HG03139 (cell line): ENCODE data around the gene VPS37C.
"Not testable (repeated sequence)": the region's sequence is repeated elsewhere in the genome, so short reads cannot be mapped to it uniquely, and the experiment has no call there.

Experiments used
- ATAC-seq: cut with Tn5 transposase; IDR thresholded peaks from one replicate; pipeline ENCODE4 v1.9.1; 2021; ENCODE audit not compliant: unreplicated experiment

VPS37C gene

GRCh38 chr11:61161190-61162091, at the start of gene VPS37C:
Gene VPS37C (minus strand): TSS chr11:61161426. CDS start chr11:61138829, 22,597 bp downstream.
- peak; percentile 73 for ATAC-seq

GRCh38 chr11:61210629-61211028, 49.4 kb upstream of the VPS37C start:
- not testable (repeated sequence) for ATAC-seq

- ATAC-seq: not testable (repeated sequence)
Measured at GRCh38 chr11:61207636-61208310, 46.5 kb upstream of the VPS37C start.

GRCh38 chr11:61204502-61205059, 43.4 kb upstream of the VPS37C start:
- ATAC-seq: not testable (repeated sequence)

GRCh38 chr11:61203873-61204272, 42.6 kb upstream of the VPS37C start:
- ATAC-seq: not testable (repeated sequence)

- ATAC-seq: not testable (repeated sequence)
Measured at GRCh38 chr11:61202950-61203746, 41.9 kb upstream of the VPS37C start, which contains the start of gene PGA3. Gene PGA3 (plus strand): TSS chr11:61203515. CDS start chr11:61203565, 50 bp downstream.

GRCh38 chr11:61201476-61201875, 40.2 kb upstream of the VPS37C start:
- no peak for ATAC-seq

- no peak for ATAC-seq
Measured at GRCh38 chr11:61198948-61199523, 37.8 kb upstream of the VPS37C start.

GRCh38 chr11:61198361-61198760, 37.1 kb upstream of the VPS37C start:
- ATAC-seq: no peak

GRCh38 chr11:61195719-61196118, 34.5 kb upstream of the VPS37C start:
- ATAC-seq: no peak

- no peak for ATAC-seq
Measured at GRCh38 chr11:61194981-61195695, 33.9 kb upstream of the VPS37C start.

- ATAC-seq: no peak
Measured at GRCh38 chr11:61194169-61194671, 33.0 kb upstream of the VPS37C start.

- ATAC-seq: no peak
Measured at GRCh38 chr11:61193596-61193995, 32.4 kb upstream of the VPS37C start.

GRCh38 chr11:61189933-61190332, 28.7 kb upstream of the VPS37C start:
- ATAC-seq: no peak

GRCh38 chr11:61187505-61188130, 26.4 kb upstream of the VPS37C start:
- ATAC-seq: no peak

- no peak for ATAC-seq
Measured at GRCh38 chr11:61186504-61186903, 25.3 kb upstream of the VPS37C start.

- ATAC-seq: no peak
Measured at GRCh38 chr11:61183645-61184044, 22.4 kb upstream of the VPS37C start.

GRCh38 chr11:61181489-61181888, 20.3 kb upstream of the VPS37C start:
- no peak for ATAC-seq

- ATAC-seq: not testable (repeated sequence)
Measured at GRCh38 chr11:61180205-61180604, 19.0 kb upstream of the VPS37C start.
